ENCODE data around the gene PREX1. TPM values are rescaled to one million over a fixed set of nuclear protein-coding genes. Genes with fewer than 3 reads are reported as not detected.

PREX1 gene
- total RNA-seq, 1 donor from 2014 or later: 2.9 TPM

DNA sequence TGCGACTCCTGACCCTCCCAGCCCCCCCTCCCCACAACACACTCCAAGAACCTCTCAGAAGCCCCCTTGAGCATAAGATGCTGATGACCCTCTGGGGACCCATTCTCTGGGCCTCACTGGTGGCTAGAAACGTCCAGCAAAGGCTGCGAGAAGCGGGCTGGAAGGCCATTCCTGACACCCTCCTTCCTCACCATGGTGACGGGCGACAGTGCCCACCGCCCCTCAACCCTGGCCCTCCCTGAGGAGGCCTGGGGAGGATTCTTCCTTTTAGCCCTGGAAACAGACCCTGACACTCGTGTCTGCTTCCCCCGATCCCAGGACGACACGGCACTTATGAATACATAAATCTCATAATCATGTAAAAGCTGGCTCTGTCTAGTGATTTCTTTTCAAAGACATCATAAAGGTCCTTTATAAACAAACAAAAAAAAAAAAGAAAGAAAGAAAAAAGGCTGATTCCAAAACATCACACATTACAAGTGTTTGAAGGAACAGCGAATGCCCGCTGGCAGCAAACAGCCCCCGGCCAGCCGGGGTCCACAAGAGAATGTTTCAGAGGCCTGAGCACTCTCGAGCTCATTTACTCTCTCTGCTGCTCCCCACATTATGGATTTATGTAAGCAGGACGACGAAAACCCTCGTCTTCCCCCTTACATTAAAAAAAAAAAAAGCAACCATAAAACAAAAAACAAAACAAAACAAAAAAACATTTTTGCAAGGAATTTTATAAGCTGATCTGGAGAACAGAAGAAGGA, 40.7 kb downstream of the PREX1 start:
- H3K27me3 Mint-ChIP-seq: peaks cover 7% of the 10 kb centered on the region
- TF ChIP-seq, protein P1, sequence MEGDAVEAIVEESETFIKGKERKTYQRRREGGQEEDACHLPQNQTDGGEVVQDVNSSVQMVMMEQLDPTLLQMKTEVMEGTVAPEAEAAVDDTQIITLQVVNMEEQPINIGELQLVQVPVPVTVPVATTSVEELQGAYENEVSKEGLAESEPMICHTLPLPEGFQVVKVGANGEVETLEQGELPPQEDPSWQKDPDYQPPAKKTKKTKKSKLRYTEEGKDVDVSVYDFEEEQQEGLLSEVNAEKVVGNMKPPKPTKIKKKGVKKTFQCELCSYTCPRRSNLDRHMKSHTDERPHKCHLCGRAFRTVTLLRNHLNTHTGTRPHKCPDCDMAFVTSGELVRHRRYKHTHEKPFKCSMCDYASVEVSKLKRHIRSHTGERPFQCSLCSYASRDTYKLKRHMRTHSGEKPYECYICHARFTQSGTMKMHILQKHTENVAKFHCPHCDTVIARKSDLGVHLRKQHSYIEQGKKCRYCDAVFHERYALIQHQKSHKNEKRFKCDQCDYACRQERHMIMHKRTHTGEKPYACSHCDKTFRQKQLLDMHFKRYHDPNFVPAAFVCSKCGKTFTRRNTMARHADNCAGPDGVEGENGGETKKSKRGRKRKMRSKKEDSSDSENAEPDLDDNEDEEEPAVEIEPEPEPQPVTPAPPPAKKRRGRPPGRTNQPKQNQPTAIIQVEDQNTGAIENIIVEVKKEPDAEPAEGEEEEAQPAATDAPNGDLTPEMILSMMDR (IDR thresholded peaks at IDR 0.05; ENCODE audit: unreplicated experiment): no peak
- H3K9me3 Mint-ChIP-seq (ENCODE audit: low read depth): no peaks in the 10 kb centered on the region
- H3K4me3 Mint-ChIP-seq (ENCODE audit: low read depth): no peak overlapping the region
- no peaks in the 10 kb centered on the region for H3K36me3 Mint-ChIP-seq (ENCODE audit: insufficient read depth)
- peaks cover 11% of the 10 kb centered on the region for H3K4me1 Mint-ChIP-seq (ENCODE audit: low read depth)
- H3K27ac Mint-ChIP-seq: no peak overlapping the region
- no peak for DNase-seq (ENCODE audit: low spot score, unreplicated experiment)

DNA sequence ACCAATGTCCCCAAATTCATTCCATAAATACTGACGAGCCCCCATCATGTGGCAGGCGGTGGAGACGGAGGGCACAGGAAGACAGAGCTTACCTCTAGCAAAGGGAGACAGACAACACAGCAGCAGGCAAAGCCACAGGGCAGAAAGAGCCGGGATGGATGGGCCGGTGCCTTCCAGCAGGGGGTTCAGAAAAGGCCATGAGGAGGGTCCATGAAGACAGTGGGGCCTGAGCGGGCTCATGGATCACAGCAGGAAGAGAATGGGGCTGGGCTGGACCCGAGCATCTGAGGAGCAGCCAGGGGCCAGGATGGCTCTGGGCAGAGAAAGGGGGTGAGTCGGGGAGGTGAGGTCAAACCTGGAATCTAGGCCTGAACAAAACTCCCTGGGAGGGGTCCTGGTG, 42.0 kb downstream of the PREX1 start:
- TF ChIP-seq, protein P1 (IDR thresholded peaks at IDR 0.05; ENCODE audit: unreplicated experiment): no peak
- peaks cover 7% of the 10 kb centered on the region for H3K27me3 Mint-ChIP-seq
- no peak overlapping the region for H3K27ac Mint-ChIP-seq
- H3K9me3 Mint-ChIP-seq (ENCODE audit: low read depth): no peaks in the 10 kb centered on the region
- no peak overlapping the region for H3K4me3 Mint-ChIP-seq (ENCODE audit: low read depth)
- no peaks in the 10 kb centered on the region for H3K36me3 Mint-ChIP-seq (ENCODE audit: insufficient read depth)
- peaks cover 9% of the 10 kb centered on the region for H3K4me1 Mint-ChIP-seq (ENCODE audit: low read depth)
- DNase-seq (ENCODE audit: low spot score, unreplicated experiment): no peak

DNA sequence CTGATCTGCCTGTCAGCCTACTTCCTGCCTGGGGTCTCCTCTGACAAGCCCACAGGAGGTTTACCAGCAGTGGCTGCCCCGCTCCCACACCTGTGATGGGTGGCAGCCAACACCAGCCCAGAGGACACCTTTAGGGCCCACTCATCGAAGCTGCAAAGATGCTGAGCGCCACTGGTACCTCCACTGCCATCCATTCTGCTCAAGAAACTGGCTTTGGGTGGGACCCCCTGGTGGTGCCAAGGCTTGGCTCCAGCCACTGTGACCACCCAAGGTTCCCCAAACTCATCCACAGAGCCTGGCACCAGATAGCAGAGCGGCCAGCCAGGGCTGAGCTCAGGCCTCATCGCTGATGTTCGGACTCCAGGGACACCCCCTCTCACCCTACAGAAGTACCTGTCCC, 42.5 kb downstream of the PREX1 start:
- DNase-seq (ENCODE audit: low spot score, unreplicated experiment): no peak
- no peaks in the 10 kb centered on the region for H3K9me3 Mint-ChIP-seq (ENCODE audit: low read depth)
- peaks cover 7% of the 10 kb centered on the region for H3K27me3 Mint-ChIP-seq
- TF ChIP-seq, protein P1 (IDR thresholded peaks at IDR 0.05; ENCODE audit: unreplicated experiment): no peak
- no peak overlapping the region for H3K4me3 Mint-ChIP-seq (ENCODE audit: low read depth)
- H3K27ac Mint-ChIP-seq: no peak overlapping the region
- no peaks in the 10 kb centered on the region for H3K36me3 Mint-ChIP-seq (ENCODE audit: insufficient read depth)
- H3K4me1 Mint-ChIP-seq (ENCODE audit: low read depth): peaks cover 8% of the 10 kb centered on the region

DNA sequence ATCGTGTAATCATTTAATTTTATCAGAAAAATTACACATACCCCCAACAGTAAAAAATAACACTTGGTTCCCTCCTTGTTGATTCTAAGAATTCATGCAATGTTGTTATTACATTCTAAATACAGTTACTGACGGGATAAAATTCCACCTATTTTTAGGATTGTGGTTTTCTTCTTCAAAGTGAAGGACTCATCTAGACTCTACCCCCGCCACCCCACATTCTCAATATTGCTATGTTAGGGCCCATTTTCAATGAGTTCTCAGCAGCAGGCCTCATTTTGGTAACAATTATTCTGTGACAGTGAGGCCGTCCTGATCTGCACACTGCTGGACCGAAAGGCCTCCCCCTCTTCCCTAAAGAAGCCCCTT, 43.5 kb downstream of the PREX1 start:
- no peak for DNase-seq (ENCODE audit: low spot score, unreplicated experiment)
- H3K4me1 Mint-ChIP-seq (ENCODE audit: low read depth): peaks cover 4% of the 10 kb centered on the region
- H3K27ac Mint-ChIP-seq: no peak overlapping the region
- peaks cover 2% of the 10 kb centered on the region for H3K36me3 Mint-ChIP-seq (ENCODE audit: insufficient read depth)
- peaks cover 3% of the 10 kb centered on the region for H3K27me3 Mint-ChIP-seq
- no peak overlapping the region for H3K4me3 Mint-ChIP-seq (ENCODE audit: low read depth)
- H3K9me3 Mint-ChIP-seq (ENCODE audit: low read depth): peaks cover 5% of the 10 kb centered on the region
- TF ChIP-seq, protein P1 (IDR thresholded peaks at IDR 0.05; ENCODE audit: unreplicated experiment): no peak

DNA sequence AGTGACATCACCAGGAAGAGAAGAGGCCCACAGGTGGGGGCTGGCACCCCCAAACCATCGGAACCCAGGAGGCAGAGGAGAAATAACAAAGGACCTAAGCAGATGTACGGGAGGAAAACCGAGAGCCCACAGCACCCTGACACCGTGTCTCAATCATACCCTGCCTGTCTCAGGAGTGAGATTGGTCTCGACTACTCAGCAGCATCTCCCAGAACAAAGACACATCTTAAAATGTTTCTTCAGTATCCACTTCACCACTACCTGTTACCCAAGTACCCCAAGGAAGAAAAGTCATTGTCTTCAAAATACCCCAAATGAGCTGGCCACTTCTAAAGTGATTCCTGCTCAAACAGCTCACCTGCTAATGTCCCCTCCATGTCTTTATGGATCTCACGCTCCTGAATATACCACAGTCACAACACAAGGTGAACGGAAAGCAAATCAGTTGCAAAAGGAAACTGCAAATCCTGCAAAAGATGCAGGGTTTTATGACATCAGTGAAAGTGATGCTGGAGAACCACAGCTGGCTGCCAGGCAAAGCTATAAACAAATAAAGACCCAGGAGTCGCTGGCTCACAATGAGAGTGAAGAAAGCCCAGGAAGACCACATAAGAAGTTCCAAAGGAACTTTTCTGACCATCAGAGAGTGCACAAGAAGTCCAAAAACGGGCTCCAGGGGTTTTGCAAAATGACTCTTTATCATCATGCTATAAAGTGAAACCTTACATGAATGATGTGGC, 44.1 kb downstream of the PREX1 start:
- no peak overlapping the region for H3K27ac Mint-ChIP-seq

More for the DNA sequence above, 44.1 kb downstream of the PREX1 start:
- DNase-seq (ENCODE audit: low spot score, unreplicated experiment): no peak
- no peak overlapping the region for H3K4me3 Mint-ChIP-seq (ENCODE audit: low read depth)
- H3K36me3 Mint-ChIP-seq (ENCODE audit: insufficient read depth): peaks cover 2% of the 10 kb centered on the region
- H3K27me3 Mint-ChIP-seq: no peaks in the 10 kb centered on the region
- TF ChIP-seq, protein P1 (IDR thresholded peaks at IDR 0.05; ENCODE audit: unreplicated experiment): no peak
- peaks cover 8% of the 10 kb centered on the region for H3K9me3 Mint-ChIP-seq (ENCODE audit: low read depth)
- no peaks in the 10 kb centered on the region for H3K4me1 Mint-ChIP-seq (ENCODE audit: low read depth)

All from progenitor cell of endocrine pancreas (in vitro differentiated cells).